ENCODE measurements around the gene SHANK3.
A peak's percentile ranks its signal among the peaks of the same experiment; 100 is the strongest.
"Not testable (repeated sequence)": the region's sequence is repeated elsewhere in the genome, so short reads cannot be mapped to it uniquely, and the experiment has no call there.

The SHANK3 gene

GRCh38 chr22:50672471-50673230, at the start of gene SHANK3:
SHANK3 (plus strand) TSS chr22:50672823.
- no peak for DNase-seq

GRCh38 chr22:50624347-50625130, 48.1 kb upstream of the SHANK3 start:
- DNase-seq, result no peak

- no peak for DNase-seq
Observed at GRCh38 chr22:50625131-50625567, 47.5 kb upstream of the SHANK3 start.

GRCh38 chr22:50625568-50626313, 46.9 kb upstream of the SHANK3 start:
- DNase-seq, result no peak

- no peak for DNase-seq
Observed at GRCh38 chr22:50626314-50626849, 46.2 kb upstream of the SHANK3 start.

GRCh38 chr22:50626850-50627641, 45.6 kb upstream of the SHANK3 start:
- DNase-seq, result no peak

GRCh38 chr22:50627642-50628542, 44.7 kb upstream of the SHANK3 start, which contains the start of gene ARSA:
ARSA (minus strand) TSS chr22:50628152; CDS start chr22:50627779, 373 bp downstream.
- DNase-seq, result peak; percentile 79

- DNase-seq, result no peak
Observed at GRCh38 chr22:50628543-50629134, 44.0 kb upstream of the SHANK3 start.

- DNase-seq, result no peak
Observed at GRCh38 chr22:50630376-50630775, 42.2 kb upstream of the SHANK3 start.

GRCh38 chr22:50633086-50633485, 39.5 kb upstream of the SHANK3 start:
- DNase-seq, result no peak

- DNase-seq, result no peak
Observed at GRCh38 chr22:50633771-50634170, 38.9 kb upstream of the SHANK3 start.

GRCh38 chr22:50635591-50635990, 37.0 kb upstream of the SHANK3 start:
- no peak for DNase-seq

- DNase-seq, result not testable (repeated sequence)
Observed at GRCh38 chr22:50640296-50640695, 32.3 kb upstream of the SHANK3 start.

GRCh38 chr22:50640857-50641647, 31.6 kb upstream of the SHANK3 start:
- no peak for DNase-seq

GRCh38 chr22:50641696-50642607, 30.7 kb upstream of the SHANK3 start:
- DNase-seq, result no peak

GRCh38 chr22:50643021-50643820, 29.4 kb upstream of the SHANK3 start:
- not testable (repeated sequence) for DNase-seq

- DNase-seq, result not testable (repeated sequence)
Observed at GRCh38 chr22:50643821-50644101, 28.9 kb upstream of the SHANK3 start.

GRCh38 chr22:50653256-50653655, 19.4 kb upstream of the SHANK3 start:
- no peak for DNase-seq
